RWPE1 (cell line): Measurements from ENCODE around the gene ZSCAN5B.
A peak's percentile ranks its signal among the peaks of the same experiment; 100 is the strongest.
"Not testable (repeated sequence)": the region's sequence is repeated elsewhere in the genome, so short reads cannot be mapped to it uniquely, and the experiment has no call there.

Experiments used
- CTCF ChIA-PET: fragments of 350-600 bp; sonication (Branson Sonifier 250); formaldehyde crosslinking; extraction: SDS; loops from one replicate; lab custom pipeline; 2021; lab: Yijun Ruan, JAX
- POLR2A ChIA-PET: fragments of 400-600 bp; formaldehyde crosslinking; extraction: SDS; loops from one replicate; lab custom pipeline; 2020; ENCODE audit warnings: antibody characterized with exemption; ENCODE audit not compliant: low non-redundant PET; lab: Yijun Ruan, JAX
- DNase-seq: peaks from one replicate; pipeline ENCODE4 v3.0.0; 2012; ENCODE audit warnings: low spot score
- H3K27ac ChIP-seq: fragments of 450-650 bp; 2 replicates; pipeline ENCODE4 v1.5.1; 2017
- TF ChIP-seq, protein P1 (sequence below): fragments of 450-650 bp; conservative IDR thresholded peaks from 2 replicates; pipeline ENCODE4 v1.5.1; 2017; ENCODE audit warnings: low read depth, mild to moderate bottlenecking

The ZSCAN5B gene

DNA sequence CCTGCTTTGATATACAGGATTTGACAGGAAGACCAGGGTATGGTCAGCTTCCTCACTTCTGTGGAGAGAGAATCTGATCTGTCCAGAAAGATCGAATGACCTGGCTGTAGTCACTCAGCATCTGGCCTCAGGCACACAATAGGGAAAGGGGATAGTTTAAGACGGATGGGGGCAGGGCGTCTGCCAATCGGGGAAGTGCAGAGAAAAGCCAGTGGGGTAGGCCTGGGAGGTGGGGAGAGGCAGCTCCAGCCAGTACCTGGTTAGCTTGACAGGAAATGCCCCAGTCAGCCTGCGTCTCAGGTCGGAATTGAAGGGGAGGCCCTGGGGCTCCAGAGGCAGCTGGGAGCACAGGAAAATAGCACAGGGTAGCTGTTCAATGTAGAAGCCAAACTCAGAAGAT lies 44.1 kb downstream of the ZSCAN5B start:
- CTCF ChIA-PET = no interaction called here

DNA sequence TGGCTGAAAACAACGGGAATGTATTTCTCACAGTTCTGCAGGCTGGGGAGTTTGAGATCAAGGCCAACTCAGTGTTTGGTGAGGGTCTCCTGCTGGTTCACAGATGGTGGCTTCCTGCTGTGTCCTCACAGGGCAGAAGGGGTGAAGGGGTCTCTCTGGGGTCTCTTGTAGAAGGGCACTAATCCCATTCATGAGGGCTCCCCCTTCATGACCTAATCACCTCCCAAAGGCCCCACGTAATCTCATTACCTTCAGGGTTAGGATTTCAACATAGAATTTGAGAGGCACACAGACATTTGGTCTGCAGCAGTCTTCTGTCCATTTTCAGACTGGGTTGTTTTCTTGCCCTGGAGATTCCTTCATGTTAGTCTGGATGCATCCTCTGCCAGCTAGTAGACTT lies 44.9 kb downstream of the ZSCAN5B start:
- no peak overlapping the region for H3K27ac ChIP-seq
- no peak for DNase-seq
- POLR2A ChIA-PET = interaction anchor here (0.6 kb wide), 1 partner anchor 53 kb away, joined by 6 read pairs; no protein-coding TSS in a partner anchor
- TF ChIP-seq, protein P1, sequence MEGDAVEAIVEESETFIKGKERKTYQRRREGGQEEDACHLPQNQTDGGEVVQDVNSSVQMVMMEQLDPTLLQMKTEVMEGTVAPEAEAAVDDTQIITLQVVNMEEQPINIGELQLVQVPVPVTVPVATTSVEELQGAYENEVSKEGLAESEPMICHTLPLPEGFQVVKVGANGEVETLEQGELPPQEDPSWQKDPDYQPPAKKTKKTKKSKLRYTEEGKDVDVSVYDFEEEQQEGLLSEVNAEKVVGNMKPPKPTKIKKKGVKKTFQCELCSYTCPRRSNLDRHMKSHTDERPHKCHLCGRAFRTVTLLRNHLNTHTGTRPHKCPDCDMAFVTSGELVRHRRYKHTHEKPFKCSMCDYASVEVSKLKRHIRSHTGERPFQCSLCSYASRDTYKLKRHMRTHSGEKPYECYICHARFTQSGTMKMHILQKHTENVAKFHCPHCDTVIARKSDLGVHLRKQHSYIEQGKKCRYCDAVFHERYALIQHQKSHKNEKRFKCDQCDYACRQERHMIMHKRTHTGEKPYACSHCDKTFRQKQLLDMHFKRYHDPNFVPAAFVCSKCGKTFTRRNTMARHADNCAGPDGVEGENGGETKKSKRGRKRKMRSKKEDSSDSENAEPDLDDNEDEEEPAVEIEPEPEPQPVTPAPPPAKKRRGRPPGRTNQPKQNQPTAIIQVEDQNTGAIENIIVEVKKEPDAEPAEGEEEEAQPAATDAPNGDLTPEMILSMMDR = no peak
- CTCF ChIA-PET = no interaction called here

More for the DNA sequence above, 44.1 kb downstream of the ZSCAN5B start:
- TF ChIP-seq, protein P1 = no peak
- peak overlapping the region; percentile 11; the same call in 1 of the 2 replicates for H3K27ac ChIP-seq
- no peak for DNase-seq
- POLR2A ChIA-PET = no interaction called here

DNA sequence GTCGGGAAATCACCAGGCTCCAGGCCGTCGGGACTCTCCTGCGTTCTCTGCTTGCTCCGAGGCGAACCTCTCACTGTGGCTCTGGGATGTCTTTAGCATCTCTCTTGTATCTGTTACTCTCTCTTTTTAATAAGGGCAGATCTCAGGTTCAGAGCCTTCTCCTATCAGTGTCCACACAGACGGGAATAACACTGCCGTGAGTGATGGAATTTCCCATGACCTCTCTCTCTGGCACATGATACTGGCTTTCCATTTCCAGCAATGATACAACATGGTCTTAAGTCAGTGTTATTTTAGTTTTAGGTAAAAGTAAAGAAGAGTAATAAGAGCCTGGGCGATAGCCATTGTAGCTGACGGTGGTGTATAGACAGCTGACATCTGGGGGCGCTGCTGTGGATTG lies 47.2 kb downstream of the ZSCAN5B start:
- DNase-seq = no peak
- TF ChIP-seq, protein P1 = no peak
- H3K27ac ChIP-seq = no peak overlapping the region
- ChIA-PET CTCF (no interaction called here), POLR2A (no interaction called here)

DNA sequence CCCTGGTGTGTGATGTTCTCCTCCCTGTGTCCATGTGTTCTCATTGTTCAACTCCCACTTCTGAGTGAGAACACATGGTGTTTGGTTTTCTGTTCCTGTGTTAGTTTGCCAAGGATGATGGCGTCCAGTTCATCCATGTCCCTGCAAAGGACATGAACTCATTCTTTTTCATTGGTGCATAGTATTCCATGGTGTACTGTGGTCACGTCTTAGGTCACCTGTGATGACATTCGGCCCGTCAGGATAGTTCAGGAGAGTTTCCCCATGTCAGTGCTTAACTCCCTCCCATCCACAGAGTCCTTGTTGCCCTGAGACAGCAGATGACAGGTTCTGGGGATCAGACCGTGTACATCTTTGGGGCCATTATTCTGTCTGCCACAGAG lies 47.9 kb downstream of the ZSCAN5B start:
- TF ChIP-seq, protein P1 = no peak
- H3K27ac ChIP-seq = no peak overlapping the region
- ChIA-PET POLR2A (no interaction called here), CTCF (no interaction called here)
- DNase-seq = no peak

DNA sequence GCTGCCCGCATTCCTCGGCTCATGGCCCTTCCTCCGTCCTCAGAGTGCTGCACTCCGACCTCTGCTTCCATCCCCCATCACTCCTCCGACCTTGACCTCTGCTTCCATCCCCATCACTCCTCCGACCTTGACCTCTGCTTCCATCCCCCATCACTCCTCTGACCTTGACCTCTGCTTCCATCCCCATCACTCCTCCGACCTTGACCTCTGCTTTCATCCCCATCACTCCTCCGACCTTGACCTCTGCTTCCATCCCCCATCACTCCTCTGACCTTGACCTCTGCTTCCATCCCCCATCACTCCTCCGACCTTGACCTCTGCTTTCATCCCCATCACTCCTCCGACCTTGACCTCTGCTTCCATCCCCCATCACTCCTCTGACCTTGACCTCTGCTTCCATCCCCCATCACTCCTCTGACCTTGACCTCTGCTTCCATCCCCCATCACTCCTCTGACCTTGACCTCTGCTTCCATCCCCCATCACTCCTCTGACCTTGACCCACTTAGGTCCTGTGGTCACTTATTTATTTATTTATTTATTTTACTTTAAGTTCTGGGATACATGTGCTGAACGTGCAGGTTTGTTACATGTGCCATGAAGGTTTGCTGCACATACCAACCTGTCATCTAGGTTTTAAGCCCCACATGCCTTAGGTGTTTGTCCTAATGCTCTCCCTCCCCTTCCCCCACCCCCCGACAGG lies 48.5 kb downstream of the ZSCAN5B start:
- DNase-seq, CTCF ChIA-PET, POLR2A ChIA-PET, H3K27ac ChIP-seq: not testable (repeated sequence)

DNA sequence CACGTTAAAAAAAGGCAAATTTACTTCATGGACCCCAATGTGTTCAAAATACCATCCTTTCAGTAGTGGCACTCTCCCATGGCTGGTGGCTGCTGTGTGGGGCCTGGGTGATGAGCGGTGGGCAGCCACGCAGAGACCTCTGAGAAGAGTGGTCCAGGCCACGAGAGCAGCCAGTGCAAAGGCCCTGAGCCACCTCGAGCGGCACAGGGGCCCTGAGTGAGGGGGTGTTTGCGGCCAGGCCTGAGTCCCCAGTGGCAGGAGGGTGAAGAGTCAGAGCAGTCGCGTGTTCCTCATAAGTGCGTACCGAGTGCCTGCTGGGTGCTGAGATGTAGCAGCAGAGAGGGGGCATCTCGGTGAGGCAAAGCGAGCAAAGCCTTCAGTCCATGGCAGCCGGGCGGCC lies 49.5 kb downstream of the ZSCAN5B start:
- CTCF ChIA-PET = no interaction called here
- no peak for DNase-seq
- POLR2A ChIA-PET = no interaction called here

DNA sequence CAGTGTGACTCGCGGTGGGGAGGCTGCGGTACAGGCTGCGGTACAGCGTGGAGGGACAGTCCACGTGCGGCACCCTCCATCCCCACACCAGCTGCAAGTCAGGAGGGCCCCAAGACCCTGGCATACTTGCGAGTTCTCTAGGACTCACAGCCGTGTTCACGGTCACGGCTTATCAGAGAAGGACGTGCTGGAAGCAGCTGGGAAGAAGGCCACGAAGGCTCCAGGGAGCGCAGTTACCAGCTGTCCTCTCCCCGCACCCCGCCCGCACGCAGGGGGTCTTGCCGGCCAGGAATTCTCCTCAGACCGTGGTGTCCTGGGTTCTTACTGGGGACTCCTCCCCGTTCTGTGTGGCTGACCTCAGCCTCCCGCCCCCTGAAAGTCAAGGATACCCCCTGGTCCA lies 50.3 kb downstream of the ZSCAN5B start:
- ChIA-PET POLR2A (no interaction called here), CTCF (no interaction called here)
- TF ChIP-seq, protein P1 = no peak
- no peak for DNase-seq
- no peak overlapping the region for H3K27ac ChIP-seq

More for the DNA sequence above, 49.5 kb downstream of the ZSCAN5B start:
- TF ChIP-seq, protein P1 = no peak
- H3K27ac ChIP-seq = no peak overlapping the region
